Measurements from ENCODE around the gene ZBTB18. TPM values are rescaled to one million over a fixed set of nuclear protein-coding genes. Genes with fewer than 3 reads are reported as not detected.

ZBTB18 gene
- total RNA-seq, 1 experiment from 2014 or later, result 16.8 TPM

DNA sequence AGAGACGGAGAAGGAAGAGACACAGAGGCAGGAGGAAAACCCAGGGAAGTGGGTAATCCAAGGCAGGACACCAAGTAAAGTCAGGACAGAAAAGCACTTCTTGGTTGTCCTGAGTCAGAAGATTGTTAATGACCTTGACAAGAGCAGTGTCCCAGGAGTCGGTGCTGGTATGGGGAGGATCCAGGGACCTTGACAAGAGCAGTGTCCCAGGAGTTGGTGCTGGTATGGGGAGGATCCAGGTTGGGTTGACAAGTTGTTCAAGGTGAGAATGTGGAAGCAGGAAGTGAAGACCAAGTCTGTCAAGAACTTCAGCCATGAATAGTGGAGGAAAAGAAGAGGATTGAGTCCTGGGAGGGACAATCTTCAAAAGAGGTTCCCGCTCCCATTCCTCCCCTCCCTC, 31.9 kb downstream of the ZBTB18 start:
- no peak for TF ChIP-seq EZH2 (IDR thresholded peaks at IDR 0.05; ENCODE audit: low read length, unreplicated experiment)
- TF ChIP-seq, protein P1, sequence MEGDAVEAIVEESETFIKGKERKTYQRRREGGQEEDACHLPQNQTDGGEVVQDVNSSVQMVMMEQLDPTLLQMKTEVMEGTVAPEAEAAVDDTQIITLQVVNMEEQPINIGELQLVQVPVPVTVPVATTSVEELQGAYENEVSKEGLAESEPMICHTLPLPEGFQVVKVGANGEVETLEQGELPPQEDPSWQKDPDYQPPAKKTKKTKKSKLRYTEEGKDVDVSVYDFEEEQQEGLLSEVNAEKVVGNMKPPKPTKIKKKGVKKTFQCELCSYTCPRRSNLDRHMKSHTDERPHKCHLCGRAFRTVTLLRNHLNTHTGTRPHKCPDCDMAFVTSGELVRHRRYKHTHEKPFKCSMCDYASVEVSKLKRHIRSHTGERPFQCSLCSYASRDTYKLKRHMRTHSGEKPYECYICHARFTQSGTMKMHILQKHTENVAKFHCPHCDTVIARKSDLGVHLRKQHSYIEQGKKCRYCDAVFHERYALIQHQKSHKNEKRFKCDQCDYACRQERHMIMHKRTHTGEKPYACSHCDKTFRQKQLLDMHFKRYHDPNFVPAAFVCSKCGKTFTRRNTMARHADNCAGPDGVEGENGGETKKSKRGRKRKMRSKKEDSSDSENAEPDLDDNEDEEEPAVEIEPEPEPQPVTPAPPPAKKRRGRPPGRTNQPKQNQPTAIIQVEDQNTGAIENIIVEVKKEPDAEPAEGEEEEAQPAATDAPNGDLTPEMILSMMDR (conservative IDR thresholded peaks at IDR 0.05; ENCODE audit: low read depth, low read length), result no peak
- Histone ChIP-seq H3K27ac (ENCODE audit: low read length) (no peak overlapping the region), H3K36me3 (ENCODE audit: low read depth, low read length) (no peaks in the 10 kb centered on the region), H3K9ac (ENCODE audit: low read length) (no peak overlapping the region), H3K27me3 (ENCODE audit: low read length) (peaks cover 10% of the 10 kb centered on the region; the same call in 1 of the 2 replicates), H3F3A (ENCODE audit: low read length, unreplicated experiment) (no peaks in the 10 kb centered on the region), H3K4me1 (ENCODE audit: insufficient read depth, low read length) (no peaks in the 10 kb centered on the region), H3K4me3 (ENCODE audit: low read length) (no peak overlapping the region), H3K9me3 (ENCODE audit: low read length) (no peaks in the 10 kb centered on the region), H3K9me2 (replicated peaks; ENCODE audit: low read length) (no peaks in the 10 kb centered on the region), H2AFZ (ENCODE audit: low read length) (no peak overlapping the region), H3K79me2 (ENCODE audit: low read length) (no peaks in the 10 kb centered on the region), H4K20me1 (ENCODE audit: low read length) (no peaks in the 10 kb centered on the region), H3K4me2 (ENCODE audit: low read length) (no peak overlapping the region)
- ChIA-PET POLR2A (ENCODE audit: unreplicated experiment) (no interaction called here), CTCF (no interaction called here)
- ATAC-seq (no peak), DNase-seq (no peak)
- intact Hi-C loops (cut with micrococcal nuclease), result no loop called here
- BruUV-seq (replicated peaks), result no TSS peak

DNA sequence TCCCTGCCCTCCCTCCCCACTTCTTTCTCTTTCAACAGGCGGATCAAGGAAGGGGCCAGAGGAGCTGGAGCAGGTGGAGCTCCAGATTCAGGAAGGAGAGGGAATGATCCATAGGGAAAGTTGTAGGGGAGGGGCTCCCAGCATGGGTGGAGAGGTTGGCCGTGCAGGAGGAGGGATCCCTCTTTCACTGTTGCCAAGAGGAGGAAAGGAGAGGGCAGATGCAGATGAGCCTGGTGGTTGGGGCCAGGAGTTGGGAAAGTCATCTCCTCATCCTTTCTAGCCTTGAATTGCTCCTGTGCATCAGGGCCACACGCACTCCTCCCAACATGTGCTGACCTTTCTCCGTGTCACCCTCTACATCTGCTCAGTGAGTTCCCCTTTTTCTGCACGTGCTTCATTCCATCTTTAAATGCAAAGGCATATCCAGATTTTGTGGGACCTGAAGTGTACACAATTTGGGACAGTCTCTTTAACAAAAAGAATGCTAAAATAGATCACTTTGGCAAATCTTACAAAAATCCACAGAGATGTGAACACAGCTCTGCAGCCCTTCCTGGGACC, 32.4 kb downstream of the ZBTB18 start:
- no peak for ATAC-seq
- H3K4me3 ChIP-seq (ENCODE audit: low read length), result no peak overlapping the region
- no peak for DNase-seq
- no peak overlapping the region for H3K4me2 ChIP-seq (ENCODE audit: low read length)
- TF ChIP-seq EZH2 (IDR thresholded peaks at IDR 0.05; ENCODE audit: low read length, unreplicated experiment) (no peak), EZH2phosphoT487 (IDR thresholded peaks at IDR 0.05; ENCODE audit: borderline replicate concordance, low read length) (no peak)
- TF ChIP-seq, protein P1 (conservative IDR thresholded peaks at IDR 0.05; ENCODE audit: low read depth, low read length), result no peak
- H3K9ac ChIP-seq (ENCODE audit: low read length), result no peak overlapping the region
- ChIA-PET CTCF (no interaction called here), POLR2A (ENCODE audit: unreplicated experiment) (no interaction called here)
- H2AFZ ChIP-seq (ENCODE audit: low read length), result no peak overlapping the region
- H3K9me3 ChIP-seq (ENCODE audit: low read length), result no peaks in the 10 kb centered on the region
- no peaks in the 10 kb centered on the region for H3K79me2 ChIP-seq (ENCODE audit: low read length)
- no peaks in the 10 kb centered on the region for H4K20me1 ChIP-seq (ENCODE audit: low read length)
- no peak overlapping the region for H3K27ac ChIP-seq (ENCODE audit: low read length)
- no peaks in the 10 kb centered on the region for H3F3A ChIP-seq (ENCODE audit: low read length, unreplicated experiment)
- BruUV-seq (replicated peaks), result no TSS peak
- H3K36me3 ChIP-seq (ENCODE audit: low read depth, low read length), result no peaks in the 10 kb centered on the region
- intact Hi-C loops (cut with micrococcal nuclease), result no loop called here
- peaks cover 10% of the 10 kb centered on the region; the same call in 1 of the 2 replicates for H3K27me3 ChIP-seq (ENCODE audit: low read length)
- no peaks in the 10 kb centered on the region for H3K4me1 ChIP-seq (ENCODE audit: insufficient read depth, low read length)
- H3K9me2 ChIP-seq (replicated peaks; ENCODE audit: low read length), result no peaks in the 10 kb centered on the region

DNA sequence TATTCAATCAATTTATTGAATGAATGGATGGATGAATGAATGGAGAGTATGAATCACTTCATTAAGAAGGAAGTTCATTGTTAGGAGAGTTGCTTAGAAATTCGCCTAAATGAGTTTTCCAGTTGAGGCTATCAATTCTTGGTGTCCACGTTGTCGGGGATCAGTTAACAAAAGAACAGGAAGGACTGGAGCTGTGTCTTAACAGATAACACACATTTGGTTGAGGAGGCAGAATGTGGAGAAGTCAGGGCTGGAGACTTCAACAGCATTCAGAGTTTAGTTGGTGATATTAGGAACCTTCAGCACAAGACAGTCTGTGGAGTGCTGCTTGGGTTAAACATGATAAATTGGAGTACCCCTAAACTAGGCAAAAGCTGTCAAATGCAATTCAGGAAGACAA, 33.7 kb downstream of the ZBTB18 start:
- Histone ChIP-seq H3K79me2 (ENCODE audit: low read length) (no peaks in the 10 kb centered on the region), H3K27me3 (ENCODE audit: low read length) (peaks cover 10% of the 10 kb centered on the region; the same call in 1 of the 2 replicates), H3K27ac (ENCODE audit: low read length) (no peak overlapping the region), H3K9ac (ENCODE audit: low read length) (no peak overlapping the region), H4K20me1 (ENCODE audit: low read length) (no peaks in the 10 kb centered on the region), H3K36me3 (ENCODE audit: low read depth, low read length) (no peaks in the 10 kb centered on the region), H3F3A (ENCODE audit: low read length, unreplicated experiment) (no peaks in the 10 kb centered on the region), H3K9me2 (replicated peaks; ENCODE audit: low read length) (no peaks in the 10 kb centered on the region), H3K4me2 (ENCODE audit: low read length) (no peak overlapping the region), H3K9me3 (ENCODE audit: low read length) (no peaks in the 10 kb centered on the region), H2AFZ (ENCODE audit: low read length) (no peak overlapping the region), H3K4me3 (ENCODE audit: low read length) (no peak overlapping the region), H3K4me1 (ENCODE audit: insufficient read depth, low read length) (no peaks in the 10 kb centered on the region)
- ChIA-PET CTCF (no interaction called here), POLR2A (ENCODE audit: unreplicated experiment) (no interaction called here)
- TF ChIP-seq, protein P1 (conservative IDR thresholded peaks at IDR 0.05; ENCODE audit: low read depth, low read length), result no peak
- ATAC-seq (no peak), DNase-seq (no peak)
- intact Hi-C loops (cut with micrococcal nuclease), result no loop called here
- no TSS peak for BruUV-seq (replicated peaks)
